Measurements from ENCODE around the gene CRAMP1.
"Not testable (repeated sequence)": the region's sequence is repeated elsewhere in the genome, so short reads cannot be mapped to it uniquely, and the experiment has no call there.

The CRAMP1 gene

GRCh38 chr16:1581804-1582203 is 30.4 kb upstream of the CRAMP1 start:
- Histone ChIP-seq H3K36me3 (ENCODE audit: insufficient read depth, low read length) (no peaks in the 10 kb centered on the region; the same call in none of the 2 replicates), H3K9ac (ENCODE audit: low read depth, low read length) (no peak overlapping the region), H3K9me3 (ENCODE audit: control insufficient read depth, insufficient read depth, low read length) (no peaks in the 10 kb centered on the region)

GRCh38 chr16:1583180-1583579 is 29.0 kb upstream of the CRAMP1 start:
- no peak overlapping the region for H3K9ac ChIP-seq (ENCODE audit: low read depth, low read length)
- H3K9me3 ChIP-seq (ENCODE audit: control insufficient read depth, insufficient read depth, low read length) = no peaks in the 10 kb centered on the region
- H3K4me1 ChIP-seq (ENCODE audit: insufficient read depth, low read length) = no peaks in the 10 kb centered on the region
- no peaks in the 10 kb centered on the region; the same call in none of the 2 replicates for H3K36me3 ChIP-seq (ENCODE audit: insufficient read depth, low read length)

More at GRCh38 chr16:1581804-1582203, 30.4 kb upstream of the CRAMP1 start:
- no peaks in the 10 kb centered on the region for H3K4me1 ChIP-seq (ENCODE audit: insufficient read depth, low read length)

- Histone ChIP-seq H3K4me1 (ENCODE audit: insufficient read depth, low read length) (no peaks in the 10 kb centered on the region), H3K9me3 (ENCODE audit: control insufficient read depth, insufficient read depth, low read length) (no peaks in the 10 kb centered on the region), H3K36me3 (ENCODE audit: insufficient read depth, low read length) (no peaks in the 10 kb centered on the region; the same call in none of the 2 replicates), H3K9ac (ENCODE audit: low read depth, low read length) (no peak overlapping the region)
Observed at GRCh38 chr16:1584926-1585484, 27.2 kb upstream of the CRAMP1 start.

- Histone ChIP-seq H3K9me3 (ENCODE audit: control insufficient read depth, insufficient read depth, low read length) (no peaks in the 10 kb centered on the region), H3K4me1 (ENCODE audit: insufficient read depth, low read length) (no peaks in the 10 kb centered on the region), H3K36me3 (ENCODE audit: insufficient read depth, low read length) (no peaks in the 10 kb centered on the region; the same call in 1 of the 2 replicates), H3K9ac (ENCODE audit: low read depth, low read length) (no peak overlapping the region)
Observed at GRCh38 chr16:1590366-1590765, 21.8 kb upstream of the CRAMP1 start.

DNA sequence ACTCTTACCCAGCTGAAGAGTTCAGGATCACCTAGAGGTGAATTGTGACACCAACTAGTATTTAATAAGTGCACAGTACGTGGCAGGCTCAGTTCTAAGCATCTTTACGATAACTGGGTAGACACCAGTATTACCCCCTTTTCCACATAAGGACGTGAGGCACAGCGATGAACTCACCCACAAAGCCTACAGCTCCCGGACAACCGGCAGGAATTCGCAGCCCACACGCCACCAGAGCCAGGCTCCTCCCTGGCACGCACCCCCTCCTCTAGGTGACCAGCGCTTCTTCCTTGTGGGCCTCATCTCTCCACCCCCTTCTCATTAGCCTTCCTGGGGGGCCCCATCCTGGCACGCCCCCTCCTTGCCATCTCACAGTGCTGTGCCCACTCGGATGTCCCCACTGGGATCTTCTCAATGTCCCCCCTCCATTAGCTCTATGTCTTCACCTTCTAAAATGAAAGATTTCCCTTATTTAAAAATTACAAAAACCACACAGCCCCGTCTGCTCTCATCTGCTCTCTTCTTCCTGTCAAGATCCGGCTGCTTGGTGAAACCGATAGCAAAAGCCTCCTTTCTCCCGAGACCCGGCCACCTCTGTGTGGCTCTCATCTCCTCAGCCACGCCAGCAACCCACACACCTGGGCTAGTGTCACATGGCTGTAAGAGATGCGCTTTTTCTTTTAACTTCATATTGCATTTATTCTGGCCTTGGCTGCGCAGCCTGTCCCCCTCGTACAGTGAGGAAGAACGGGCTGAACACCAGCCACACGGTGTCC is 21.0 kb upstream of the CRAMP1 start:
- Histone ChIP-seq H3K9ac (ENCODE audit: low read depth, low read length) (no peak overlapping the region), H3K36me3 (ENCODE audit: insufficient read depth, low read length) (no peaks in the 10 kb centered on the region; the same call in 1 of the 2 replicates), H3K9me3 (ENCODE audit: control insufficient read depth, insufficient read depth, low read length) (no peaks in the 10 kb centered on the region), H3K4me1 (ENCODE audit: insufficient read depth, low read length) (no peaks in the 10 kb centered on the region)

DNA sequence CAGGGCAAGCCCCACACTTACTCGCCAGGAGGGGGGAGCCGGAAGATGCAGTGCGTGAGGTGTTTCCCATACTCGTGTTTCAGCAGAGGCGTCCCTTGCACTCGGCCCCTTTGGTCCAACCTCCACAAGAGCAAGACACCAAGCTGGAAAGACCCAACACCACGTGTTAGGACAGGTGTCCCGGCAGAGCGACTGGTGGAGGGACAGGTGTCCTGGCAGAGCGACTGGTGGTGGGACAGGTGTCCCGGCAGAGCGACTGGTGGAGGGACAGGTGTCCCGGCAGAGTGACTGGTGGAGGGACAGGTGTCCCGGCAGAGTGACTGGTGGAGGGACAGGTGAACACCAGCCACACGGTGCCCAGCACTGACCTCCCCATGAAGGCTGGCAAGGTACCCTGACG is 19.7 kb upstream of the CRAMP1 start:
- no peak overlapping the region for H3K9ac ChIP-seq (ENCODE audit: low read depth, low read length)
- H3K4me1 ChIP-seq (ENCODE audit: insufficient read depth, low read length) = no peaks in the 10 kb centered on the region
- H3K9me3 ChIP-seq (ENCODE audit: control insufficient read depth, insufficient read depth, low read length) = no peaks in the 10 kb centered on the region
- no peaks in the 10 kb centered on the region for H3K36me3 ChIP-seq (ENCODE audit: insufficient read depth, low read length)

DNA sequence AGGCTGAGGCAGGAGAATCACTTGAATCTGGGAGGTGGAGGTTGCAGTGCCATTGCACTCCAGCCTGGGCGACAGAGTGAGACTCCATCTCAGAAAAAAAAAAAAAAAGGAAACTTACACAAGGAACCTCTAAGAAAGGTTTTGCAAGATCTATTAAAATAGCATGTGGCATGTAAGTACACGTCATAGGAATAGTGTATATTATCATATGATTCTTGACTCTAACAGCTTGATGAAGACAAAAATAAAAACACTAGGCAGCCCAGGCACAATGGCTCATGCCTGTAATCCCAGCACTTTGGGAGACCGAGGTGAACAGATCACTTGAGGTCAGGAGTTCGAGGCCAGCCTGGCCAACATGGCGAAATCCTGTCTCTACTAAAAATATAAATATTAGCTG is 16.6 kb upstream of the CRAMP1 start:
- H3K9me3 ChIP-seq (ENCODE audit: control insufficient read depth, insufficient read depth, low read length); H3K9ac ChIP-seq (ENCODE audit: low read depth, low read length); H3K36me3 ChIP-seq (ENCODE audit: insufficient read depth, low read length); H3K4me1 ChIP-seq (ENCODE audit: insufficient read depth, low read length): not testable (repeated sequence)

DNA sequence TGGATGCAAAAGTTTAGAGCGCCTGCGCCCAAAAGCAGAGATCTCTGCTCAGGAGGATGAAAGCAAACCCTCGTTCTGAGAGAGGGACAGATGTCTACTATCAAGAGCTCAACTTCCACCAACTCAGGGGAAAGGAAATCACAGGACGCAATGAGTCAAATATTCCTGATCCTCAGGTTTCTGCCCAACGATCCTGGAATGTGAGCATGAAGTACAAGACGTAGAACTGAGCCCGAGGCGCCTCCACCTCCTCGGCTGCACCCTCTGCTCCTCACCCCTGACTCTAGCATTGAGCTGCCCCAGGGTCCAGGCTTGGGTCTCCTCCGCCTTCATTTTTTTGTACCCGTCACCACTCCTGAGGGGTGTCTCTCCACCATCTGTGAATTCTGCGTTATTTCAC is 15.6 kb upstream of the CRAMP1 start:
- no peaks in the 10 kb centered on the region for H3K4me1 ChIP-seq (ENCODE audit: insufficient read depth, low read length)
- H3K36me3 ChIP-seq (ENCODE audit: insufficient read depth, low read length) = no peaks in the 10 kb centered on the region
- no peaks in the 10 kb centered on the region for H3K9me3 ChIP-seq (ENCODE audit: control insufficient read depth, insufficient read depth, low read length)
- H3K9ac ChIP-seq (ENCODE audit: low read depth, low read length) = no peak overlapping the region

DNA sequence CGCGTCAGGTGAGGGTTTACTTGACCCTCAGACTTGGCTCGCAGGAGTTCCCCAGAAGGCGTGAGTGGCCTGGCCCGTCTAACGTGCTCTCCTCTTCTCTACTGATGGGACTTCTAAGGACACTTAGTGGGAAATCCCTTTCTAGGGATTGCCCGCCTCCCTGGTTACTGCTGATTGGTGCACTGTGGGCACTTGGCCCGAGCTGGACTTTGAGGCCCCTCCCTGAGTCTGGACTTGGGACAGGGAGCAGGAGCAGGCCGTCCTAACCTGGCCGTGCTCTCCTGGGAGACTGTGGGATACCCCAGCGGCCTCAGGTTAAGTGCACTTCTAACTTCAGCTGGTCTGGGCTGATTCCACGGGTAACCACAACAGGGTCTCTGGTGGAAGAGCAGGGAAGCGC is 15.0 kb upstream of the CRAMP1 start:
- H3K4me1 ChIP-seq (ENCODE audit: insufficient read depth, low read length) = no peaks in the 10 kb centered on the region
- H3K9ac ChIP-seq (ENCODE audit: low read depth, low read length) = no peak overlapping the region
- no peaks in the 10 kb centered on the region for H3K9me3 ChIP-seq (ENCODE audit: control insufficient read depth, insufficient read depth, low read length)
- H3K36me3 ChIP-seq (ENCODE audit: insufficient read depth, low read length) = no peaks in the 10 kb centered on the region

GRCh38 chr16:1601031-1601430 is 11.1 kb upstream of the CRAMP1 start:
- no peaks in the 10 kb centered on the region for H3K4me1 ChIP-seq (ENCODE audit: insufficient read depth, low read length)
- H3K9ac ChIP-seq (ENCODE audit: low read depth, low read length) = no peak overlapping the region
- H3K9me3 ChIP-seq (ENCODE audit: control insufficient read depth, insufficient read depth, low read length) = no peaks in the 10 kb centered on the region
- no peaks in the 10 kb centered on the region for H3K36me3 ChIP-seq (ENCODE audit: insufficient read depth, low read length)

GRCh38 chr16:1601489-1601888 is 10.7 kb upstream of the CRAMP1 start:
- Histone ChIP-seq H3K9ac (ENCODE audit: low read depth, low read length) (no peak overlapping the region), H3K4me1 (ENCODE audit: insufficient read depth, low read length) (no peaks in the 10 kb centered on the region), H3K36me3 (ENCODE audit: insufficient read depth, low read length) (no peaks in the 10 kb centered on the region), H3K9me3 (ENCODE audit: control insufficient read depth, insufficient read depth, low read length) (no peaks in the 10 kb centered on the region)

- no peaks in the 10 kb centered on the region for H3K9me3 ChIP-seq (ENCODE audit: control insufficient read depth, insufficient read depth, low read length)
- no peaks in the 10 kb centered on the region for H3K4me1 ChIP-seq (ENCODE audit: insufficient read depth, low read length)
- no peak overlapping the region for H3K9ac ChIP-seq (ENCODE audit: low read depth, low read length)
- H3K36me3 ChIP-seq (ENCODE audit: insufficient read depth, low read length) = no peaks in the 10 kb centered on the region
Observed at GRCh38 chr16:1602285-1602684, 9.9 kb upstream of the CRAMP1 start.

DNA sequence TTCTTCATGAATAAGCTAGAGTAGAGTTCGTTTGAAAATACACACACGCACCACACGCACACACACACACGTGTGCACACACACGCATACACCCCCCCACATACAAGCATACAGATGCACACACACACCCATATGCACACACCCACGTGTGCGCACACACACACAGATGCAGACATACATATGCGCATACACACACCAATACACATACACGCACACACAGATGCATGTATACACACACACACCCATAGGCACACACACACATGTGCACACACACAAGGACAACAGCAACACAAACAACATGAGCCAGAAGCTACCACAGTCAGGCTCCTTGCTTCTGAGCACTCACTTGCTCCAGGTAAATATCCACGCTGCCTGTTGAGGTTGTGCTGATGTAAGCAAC is 5.4 kb upstream of the CRAMP1 start:
- H3K36me3 ChIP-seq (ENCODE audit: insufficient read depth, low read length) = no peaks in the 10 kb centered on the region
- no peak overlapping the region for H3K9ac ChIP-seq (ENCODE audit: low read depth, low read length)
- no peaks in the 10 kb centered on the region for H3K9me3 ChIP-seq (ENCODE audit: control insufficient read depth, insufficient read depth, low read length)
- H3K4me1 ChIP-seq (ENCODE audit: insufficient read depth, low read length) = no peaks in the 10 kb centered on the region; the same call in 1 of the 2 replicates

DNA sequence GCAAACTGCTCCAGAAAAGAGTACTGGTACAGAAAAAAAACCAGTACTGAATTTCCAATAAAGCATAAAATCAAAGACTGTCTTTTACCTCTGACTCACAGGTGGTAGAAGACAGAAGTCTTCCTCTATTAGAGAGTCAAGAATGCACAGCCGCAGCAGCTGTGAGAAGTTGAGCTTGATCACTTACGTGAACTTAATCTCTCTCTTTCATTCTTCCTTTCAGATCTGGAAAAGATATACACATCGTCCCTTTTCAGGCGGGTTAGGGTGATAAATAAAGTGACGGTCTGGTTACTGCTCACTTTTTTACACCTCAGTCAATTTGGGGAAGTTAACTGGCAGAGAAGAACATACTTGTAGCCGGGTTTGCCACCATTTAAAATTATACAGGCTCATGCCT is 4.2 kb upstream of the CRAMP1 start:
- Histone ChIP-seq H3K4me1 (ENCODE audit: insufficient read depth, low read length) (no peaks in the 10 kb centered on the region; the same call in 1 of the 2 replicates), H3K36me3 (ENCODE audit: insufficient read depth, low read length) (no peaks in the 10 kb centered on the region), H3K9me3 (ENCODE audit: control insufficient read depth, insufficient read depth, low read length) (no peaks in the 10 kb centered on the region), H3K9ac (ENCODE audit: low read depth, low read length) (no peak overlapping the region)
